Measurements from ENCODE around the gene LMCD1.

DNA sequence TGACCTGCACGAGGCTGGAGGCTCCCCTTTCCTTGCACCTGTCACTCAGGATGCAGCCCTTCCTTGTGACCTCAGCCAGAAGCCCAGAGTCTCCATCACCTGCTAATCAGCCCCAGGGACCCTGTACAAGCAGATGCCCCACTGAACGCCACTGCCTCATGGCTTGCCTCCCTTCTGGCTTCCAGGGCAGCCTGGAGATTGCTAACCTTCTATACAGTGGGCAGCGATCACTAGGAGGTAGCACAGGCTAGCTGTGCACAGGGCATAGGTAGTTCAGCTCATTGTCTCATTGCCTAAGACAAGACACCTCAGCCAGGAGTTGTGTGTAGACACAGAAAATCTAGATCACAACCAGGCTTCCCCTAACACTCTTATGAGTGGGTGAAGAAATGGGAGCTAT, 93.6 kb downstream of the LMCD1 start:
- TF ChIP-seq, protein P1, sequence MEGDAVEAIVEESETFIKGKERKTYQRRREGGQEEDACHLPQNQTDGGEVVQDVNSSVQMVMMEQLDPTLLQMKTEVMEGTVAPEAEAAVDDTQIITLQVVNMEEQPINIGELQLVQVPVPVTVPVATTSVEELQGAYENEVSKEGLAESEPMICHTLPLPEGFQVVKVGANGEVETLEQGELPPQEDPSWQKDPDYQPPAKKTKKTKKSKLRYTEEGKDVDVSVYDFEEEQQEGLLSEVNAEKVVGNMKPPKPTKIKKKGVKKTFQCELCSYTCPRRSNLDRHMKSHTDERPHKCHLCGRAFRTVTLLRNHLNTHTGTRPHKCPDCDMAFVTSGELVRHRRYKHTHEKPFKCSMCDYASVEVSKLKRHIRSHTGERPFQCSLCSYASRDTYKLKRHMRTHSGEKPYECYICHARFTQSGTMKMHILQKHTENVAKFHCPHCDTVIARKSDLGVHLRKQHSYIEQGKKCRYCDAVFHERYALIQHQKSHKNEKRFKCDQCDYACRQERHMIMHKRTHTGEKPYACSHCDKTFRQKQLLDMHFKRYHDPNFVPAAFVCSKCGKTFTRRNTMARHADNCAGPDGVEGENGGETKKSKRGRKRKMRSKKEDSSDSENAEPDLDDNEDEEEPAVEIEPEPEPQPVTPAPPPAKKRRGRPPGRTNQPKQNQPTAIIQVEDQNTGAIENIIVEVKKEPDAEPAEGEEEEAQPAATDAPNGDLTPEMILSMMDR (IDR thresholded peaks at IDR 0.05): no peak
- TF ChIP-seq EP300 (IDR thresholded peaks at IDR 0.05): no peak
- TF ChIP-seq, protein P2, sequence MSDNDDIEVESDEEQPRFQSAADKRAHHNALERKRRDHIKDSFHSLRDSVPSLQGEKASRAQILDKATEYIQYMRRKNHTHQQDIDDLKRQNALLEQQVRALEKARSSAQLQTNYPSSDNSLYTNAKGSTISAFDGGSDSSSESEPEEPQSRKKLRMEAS (IDR thresholded peaks at IDR 0.05): no peak
